NCI-H510A (cell line): ENCODE data around the gene PRPH.
"Not testable (repeated sequence)": the region's sequence is repeated elsewhere in the genome, so short reads cannot be mapped to it uniquely, and the experiment has no call there.

Experiments
- DNase-seq: peaks from one replicate; lab custom pipeline; 2025; lab: John Stamatoyannopoulos, UW

PRPH gene

DNA sequence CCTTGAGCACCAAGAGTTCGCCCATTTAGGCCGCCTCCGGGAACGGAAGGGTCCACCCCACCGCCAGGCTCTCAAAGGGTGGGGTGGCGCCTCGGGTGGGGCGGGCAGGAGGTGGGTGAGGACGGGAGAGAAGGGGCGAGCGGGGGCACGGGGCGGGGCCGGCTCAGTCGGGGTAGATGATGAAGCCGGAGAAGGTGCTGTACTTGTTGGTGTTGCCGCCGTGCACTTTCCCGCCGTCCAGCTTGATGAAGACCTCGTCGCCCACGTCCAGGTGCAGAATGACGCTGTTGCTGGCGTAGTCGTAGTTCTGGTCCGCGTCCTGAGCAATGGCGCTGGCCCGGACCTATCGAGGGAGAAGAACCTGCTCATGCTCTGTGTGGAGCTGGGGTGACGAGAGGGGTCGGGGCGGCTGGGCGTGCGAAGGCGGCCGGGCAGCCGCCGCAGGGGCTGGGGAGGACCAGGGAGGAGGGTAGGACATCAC, 38.0 kb downstream of the PRPH start:
- peak; percentile 30 for DNase-seq

DNA sequence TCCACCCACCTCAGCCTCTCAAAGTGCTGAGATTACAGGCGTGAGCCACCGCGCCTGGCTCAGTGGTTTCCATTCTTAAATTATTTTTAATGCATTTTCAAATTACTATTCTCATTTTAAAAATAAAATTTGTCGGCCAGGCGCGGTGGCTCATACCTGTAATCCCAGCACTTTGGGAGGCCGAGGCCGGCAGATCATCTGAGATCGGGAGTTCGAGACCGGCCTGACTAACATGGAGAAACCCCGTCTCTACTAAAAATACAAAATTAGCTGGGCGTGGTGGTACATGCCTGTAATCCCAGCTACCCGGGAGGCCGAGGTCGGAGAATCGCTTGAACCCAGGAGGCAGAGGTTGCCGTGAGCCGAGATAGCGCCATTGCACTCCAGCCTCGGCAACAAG, 38.8 kb downstream of the PRPH start:
- not testable (repeated sequence) for DNase-seq

DNA sequence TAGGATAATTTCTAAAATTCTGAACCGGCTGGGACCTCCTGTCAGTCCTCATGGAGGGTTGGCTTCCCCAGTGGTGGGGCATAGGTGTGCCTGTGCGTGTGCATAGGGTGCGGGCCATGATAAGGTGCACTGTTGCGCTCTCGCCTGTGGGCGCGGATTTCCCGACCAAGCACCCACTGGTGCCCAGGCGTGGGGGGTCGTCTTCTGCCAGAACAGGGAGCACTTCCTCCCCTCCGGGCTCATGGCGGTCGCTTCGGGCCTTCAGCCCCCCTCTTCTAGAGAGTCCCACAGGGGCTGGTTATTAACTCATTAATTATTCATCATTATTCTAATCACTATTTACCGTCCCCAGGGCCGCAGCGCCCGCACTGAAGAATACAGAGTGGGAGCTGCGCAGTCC, 39.3 kb downstream of the PRPH start:
- no peak for DNase-seq

DNA sequence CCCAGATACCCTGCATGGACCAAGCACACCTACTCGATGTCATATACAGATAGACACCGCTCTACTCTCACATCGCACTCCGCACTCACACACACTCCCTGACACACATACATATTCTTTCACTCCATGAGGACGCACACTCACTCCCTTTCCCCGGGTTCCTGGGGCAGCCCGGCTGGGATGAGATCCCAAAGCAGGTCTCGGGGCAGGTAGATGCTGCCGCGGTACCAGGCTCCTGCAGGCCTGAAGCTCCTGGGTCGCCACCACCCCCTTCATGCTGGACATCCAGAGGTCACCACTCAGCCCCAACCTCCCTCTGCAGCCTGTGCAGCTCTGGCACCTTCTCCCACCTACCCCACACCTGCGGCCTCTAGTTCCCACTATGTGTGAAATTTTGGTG, 39.7 kb downstream of the PRPH start:
- DNase-seq: no peak

DNA sequence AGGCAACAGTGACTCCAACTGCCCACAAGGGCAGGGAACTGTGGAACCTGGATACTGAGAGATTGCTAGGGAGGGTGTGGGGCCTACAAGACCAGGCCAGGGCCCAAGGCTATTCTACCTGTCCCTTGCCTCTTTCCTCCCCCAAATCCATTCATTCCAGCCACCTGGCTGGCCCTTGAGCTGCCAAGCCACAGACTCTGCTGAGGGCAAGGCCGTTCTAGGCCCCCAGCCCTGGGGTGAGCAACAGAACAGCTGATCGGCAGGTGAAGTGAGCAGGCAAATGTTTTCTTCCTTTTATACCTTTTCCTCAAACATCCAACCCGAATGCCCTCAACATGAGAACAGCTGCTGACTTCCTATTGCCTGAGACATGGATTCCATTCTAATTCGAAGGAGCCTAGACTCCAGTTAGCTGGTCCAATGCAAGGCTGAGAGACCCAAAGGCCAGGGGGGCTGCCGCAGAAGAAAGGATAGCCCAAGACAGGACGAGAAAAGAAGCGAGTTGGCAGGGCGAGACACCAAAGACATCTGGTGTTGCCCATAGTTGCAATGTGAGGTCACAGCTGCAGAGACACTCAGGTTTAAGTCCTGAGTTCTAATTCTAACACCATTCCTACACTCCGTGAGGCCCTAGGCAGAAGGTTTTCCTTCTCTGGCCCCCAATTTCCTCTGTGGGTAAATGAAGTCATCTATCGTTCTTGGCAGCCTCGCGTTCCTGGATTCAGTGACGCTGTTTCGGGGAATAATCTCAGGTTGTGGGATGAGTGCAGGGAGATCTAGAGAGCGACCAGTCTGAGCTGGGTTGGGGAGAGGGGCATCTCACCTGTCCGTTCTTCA, 40.4 kb downstream of the PRPH start:
- no peak for DNase-seq

DNA sequence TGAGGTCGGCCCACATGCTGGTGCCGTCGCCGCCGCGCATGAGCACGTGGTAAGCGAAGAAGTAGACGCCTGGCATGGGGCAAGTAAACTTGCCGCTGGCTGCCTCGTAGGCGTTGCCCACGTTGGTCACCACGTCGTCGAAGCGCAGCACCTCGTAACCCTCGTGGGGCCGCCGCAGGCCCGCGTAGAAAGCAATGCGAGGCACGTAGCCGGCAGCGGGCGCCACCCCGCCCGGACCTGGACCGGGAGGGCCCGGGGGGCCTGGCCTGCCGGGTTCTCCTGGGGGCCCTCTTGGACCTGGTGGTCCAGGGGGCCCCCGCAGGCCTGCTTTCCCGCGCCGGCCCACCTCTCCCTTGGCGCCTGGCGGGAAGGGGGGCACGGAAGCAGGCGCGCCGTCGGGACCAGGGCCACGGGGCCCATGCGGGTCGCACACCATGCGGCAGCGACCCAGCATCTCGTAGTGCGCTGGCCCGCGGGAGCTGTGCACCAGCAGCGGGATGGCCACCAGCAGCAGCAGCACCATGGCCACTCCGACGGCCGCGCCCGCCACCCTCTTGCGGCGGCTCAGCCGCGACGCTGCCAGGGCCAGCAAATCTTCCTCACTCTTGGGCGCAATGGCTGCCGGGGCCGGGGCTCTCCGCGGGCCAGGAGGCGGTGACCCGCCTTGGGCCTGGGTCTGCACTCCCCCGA, 41.2 kb downstream of the PRPH start:
- DNase-seq: no peak

DNA sequence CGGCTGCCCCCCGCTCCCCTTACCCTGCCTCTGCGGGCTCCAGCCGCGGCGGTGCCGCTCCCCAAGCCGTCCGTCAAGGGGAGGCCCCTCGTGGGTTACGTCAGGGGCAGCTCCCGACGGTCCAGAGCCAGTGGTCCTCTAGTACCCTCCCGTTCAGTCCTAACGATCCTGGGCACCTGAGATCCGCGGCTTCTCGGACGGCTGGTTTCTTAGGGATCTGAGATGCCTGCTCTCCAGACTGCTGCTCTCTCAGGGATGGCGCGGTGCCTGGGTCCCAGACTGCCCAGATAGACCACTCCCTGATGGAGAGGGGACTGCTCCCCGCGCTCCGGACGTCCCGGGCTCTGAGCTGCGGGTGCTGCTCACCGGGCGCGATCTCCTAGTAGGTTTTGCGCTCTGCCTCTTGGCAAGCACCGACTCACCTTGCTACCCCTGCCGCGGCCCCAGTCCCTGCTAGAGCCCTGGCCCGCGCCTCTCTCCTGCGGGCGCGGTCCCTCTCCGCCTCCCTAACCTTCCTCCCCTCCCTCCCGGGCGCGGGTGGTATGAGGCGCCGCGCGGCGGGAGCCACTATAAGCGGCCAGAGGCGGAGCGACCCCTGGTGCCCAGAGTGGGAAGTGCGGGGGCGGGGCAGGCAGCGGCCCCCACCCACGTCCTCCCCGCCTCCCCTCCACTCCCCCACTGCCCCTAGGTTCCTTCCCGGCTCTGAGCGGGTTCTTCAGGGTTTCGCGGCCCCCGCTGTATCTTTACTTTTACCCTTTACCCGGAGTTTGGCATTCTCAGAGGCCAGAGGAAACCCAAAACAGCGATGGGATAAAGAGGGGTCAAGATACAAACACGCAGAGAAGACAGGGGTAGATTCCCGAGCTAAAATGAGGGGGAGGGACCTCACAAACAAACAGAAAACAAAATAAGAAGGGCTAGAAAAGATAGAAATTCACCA, 42.0 kb downstream of the PRPH start, which contains the start of gene C1QL4:
Gene C1QL4, minus strand, starts transcription at position 544 of the 940 bp plus-strand sequence. CDS start 711 bp downstream, outside the sequence.
- DNase-seq: peak; percentile 66

DNA sequence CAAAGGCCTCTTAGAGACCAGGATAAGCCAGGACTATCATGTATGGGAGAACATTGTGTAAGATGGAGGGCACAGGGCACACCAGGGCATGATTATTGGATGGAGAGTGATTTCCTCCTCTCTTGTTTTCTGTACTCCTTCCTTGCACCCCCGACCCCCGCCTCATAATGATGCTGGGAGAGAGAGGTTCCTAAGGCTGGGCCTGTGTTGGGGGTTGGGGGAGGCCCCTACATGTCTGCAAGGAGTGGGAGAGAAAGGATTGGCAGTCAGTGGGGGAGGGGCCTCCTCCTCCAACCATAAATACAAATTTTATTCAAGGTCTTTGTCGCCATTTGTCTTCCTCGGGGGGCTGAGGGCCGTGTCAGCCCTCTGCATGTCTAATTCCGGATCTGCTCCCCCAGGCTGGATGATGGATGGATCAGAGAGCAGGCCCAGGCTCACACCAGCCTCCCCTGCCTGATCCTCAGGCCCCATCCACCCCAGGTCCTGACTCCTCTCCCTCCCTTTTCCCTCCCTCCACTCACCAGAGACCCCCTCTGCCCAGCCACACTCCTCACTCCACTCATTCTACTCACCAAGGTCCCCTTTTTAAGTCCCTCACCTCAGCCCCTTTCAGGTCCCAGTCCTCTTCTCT, 44.0 kb downstream of the PRPH start:
- DNase-seq: no peak

DNA sequence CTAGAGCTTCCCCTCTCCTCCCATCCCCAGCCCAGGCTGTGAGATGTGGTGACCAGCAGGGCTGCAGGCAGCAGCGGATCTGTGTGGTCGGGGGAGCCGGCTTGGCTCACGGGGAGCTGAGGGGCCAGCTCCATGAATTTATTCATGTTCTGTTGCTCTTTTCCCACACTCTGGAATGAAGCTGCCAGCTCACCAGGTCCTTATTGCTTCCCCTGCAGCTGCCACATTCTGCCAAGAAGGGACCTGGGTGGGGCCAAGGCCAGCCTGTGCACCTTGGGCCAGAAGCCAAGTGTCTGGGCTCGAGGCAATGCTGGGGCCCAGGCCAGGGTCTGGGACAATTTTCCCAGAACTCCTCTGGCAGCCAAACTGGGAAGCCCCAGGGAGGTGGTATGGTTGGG, 44.5 kb downstream of the PRPH start:
- no peak for DNase-seq

DNA sequence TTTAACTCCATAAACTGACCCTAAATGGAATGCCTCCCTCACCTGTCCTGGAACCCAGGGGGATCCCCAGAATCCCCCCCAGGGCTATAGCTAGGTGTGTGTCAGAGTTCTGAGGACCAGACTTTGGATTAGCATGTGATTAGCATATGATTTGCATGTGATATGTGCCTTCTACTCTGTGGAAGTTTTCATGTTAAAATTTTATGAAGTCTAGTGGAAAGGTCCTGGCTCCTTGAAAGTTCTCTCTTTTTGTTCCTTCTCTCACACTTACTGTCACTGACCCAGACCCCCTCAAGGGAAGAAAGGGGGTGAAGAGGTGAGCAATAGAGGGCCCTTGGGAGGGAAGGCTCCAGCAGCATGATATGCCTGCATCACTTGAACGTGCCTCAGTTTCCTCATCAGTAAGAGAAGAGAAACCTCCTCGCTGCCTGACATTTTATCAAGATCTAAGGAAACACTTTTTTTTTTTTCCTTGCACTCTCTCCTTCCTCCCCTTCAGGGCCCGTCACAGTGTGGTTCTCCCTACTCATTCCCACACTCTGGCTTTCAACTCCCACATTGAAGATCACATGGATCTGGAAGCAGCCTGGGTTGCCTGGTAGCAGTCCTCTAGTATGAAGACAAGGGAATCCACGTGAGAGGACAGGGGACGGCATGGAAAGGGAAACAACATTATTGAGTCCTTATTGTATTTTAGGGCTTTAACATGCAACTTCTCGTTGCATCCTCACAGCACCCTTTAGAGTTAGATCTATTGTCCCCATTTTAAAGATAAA, 45.3 kb downstream of the PRPH start:
- DNase-seq: no peak

DNA sequence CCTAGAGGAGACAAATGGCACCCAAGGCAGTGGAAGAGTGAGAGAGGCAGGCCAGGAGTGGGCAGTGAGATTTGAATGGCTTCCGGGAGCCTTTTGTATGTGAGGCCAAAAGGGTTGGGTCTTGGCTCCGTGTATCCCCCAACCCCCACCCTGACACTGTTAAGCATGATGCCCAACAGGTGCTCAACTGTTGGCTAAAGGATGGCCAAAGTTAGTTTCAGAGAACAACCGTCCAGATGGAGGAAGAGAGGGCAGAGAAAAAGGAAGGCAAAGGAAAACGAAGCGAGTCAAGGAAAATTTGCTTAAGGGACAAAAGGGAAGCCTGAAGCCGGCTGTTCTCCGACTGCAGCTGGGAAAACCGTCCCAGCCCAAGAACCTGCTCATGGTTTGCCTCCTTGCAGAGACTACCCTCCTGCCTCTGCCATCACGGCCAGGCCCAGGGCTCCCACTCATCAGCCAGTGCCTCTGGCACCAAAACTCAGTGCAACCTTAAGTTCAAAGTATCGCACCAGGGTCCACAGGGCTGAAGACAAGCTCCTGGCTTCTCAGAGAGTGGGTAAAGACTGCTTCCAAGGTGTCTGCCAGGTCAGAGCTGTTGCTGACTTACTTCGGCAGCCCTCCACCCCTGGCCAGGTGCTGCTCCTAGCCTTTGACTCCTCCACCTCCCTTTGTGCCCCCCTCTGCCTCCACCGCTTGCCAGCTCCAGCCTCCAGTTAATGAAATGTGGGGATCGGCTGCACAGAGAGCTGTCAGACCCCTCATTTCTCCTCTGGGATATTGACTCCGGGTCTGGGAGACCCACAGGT, 46.2 kb downstream of the PRPH start:
- DNase-seq: no peak

DNA sequence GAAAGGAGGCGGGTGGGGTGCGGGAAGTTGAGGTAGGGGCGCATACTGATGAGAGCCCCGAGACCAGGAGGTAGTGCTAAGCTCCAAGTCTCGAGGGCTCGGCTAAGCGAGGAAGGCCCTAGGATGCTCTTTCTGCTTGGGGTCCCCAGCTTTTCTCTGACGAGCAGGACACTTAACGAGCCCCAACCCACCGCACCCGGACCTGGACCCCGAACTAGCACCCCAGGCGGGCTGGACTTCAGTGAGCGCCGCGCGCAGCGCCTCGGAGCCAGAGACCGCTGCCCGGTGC, 46.8 kb downstream of the PRPH start:
- DNase-seq: no peak

DNA sequence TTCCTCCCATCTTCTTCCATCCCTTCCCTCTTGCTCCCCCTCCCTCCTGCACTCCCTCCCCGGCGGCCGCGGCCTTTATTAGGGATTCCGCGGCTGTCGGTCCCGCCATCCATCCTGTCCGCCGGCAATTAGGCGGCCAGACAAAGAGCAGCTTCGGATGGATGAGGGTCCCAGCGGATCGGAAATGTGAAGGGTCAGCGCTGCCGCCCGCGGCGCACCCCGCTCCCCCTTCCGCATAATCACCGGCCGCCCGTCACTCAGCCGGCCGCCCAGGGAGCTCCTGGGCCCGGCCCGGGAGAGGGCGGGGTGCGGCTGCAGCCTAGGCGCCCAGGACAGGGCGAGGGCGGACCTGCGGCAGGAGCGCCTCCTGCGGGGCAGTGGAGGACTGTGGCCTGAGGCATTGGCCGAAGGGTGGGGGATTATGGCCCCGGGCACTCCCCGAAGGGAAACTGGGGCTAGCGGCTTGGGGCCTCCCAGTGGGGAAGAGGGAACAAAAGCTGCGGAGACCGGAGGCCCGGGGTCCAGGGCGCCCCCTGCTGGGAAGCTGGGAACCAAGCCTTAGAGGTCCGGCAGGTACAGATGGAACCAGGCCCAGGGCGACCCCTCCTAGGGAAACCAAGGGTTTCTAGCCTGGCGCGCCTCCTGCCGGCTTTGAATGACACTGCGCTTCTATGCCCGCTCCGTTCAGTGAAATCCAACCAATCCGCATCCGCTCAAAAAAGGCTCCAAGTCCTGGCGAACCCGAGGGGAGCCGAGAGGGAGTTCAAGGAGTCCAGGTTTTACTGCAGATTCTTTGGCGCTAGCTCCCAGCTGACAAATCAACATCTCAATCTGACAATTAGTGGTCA, 47.3 kb downstream of the PRPH start:
- peak; percentile 72 for DNase-seq

DNA sequence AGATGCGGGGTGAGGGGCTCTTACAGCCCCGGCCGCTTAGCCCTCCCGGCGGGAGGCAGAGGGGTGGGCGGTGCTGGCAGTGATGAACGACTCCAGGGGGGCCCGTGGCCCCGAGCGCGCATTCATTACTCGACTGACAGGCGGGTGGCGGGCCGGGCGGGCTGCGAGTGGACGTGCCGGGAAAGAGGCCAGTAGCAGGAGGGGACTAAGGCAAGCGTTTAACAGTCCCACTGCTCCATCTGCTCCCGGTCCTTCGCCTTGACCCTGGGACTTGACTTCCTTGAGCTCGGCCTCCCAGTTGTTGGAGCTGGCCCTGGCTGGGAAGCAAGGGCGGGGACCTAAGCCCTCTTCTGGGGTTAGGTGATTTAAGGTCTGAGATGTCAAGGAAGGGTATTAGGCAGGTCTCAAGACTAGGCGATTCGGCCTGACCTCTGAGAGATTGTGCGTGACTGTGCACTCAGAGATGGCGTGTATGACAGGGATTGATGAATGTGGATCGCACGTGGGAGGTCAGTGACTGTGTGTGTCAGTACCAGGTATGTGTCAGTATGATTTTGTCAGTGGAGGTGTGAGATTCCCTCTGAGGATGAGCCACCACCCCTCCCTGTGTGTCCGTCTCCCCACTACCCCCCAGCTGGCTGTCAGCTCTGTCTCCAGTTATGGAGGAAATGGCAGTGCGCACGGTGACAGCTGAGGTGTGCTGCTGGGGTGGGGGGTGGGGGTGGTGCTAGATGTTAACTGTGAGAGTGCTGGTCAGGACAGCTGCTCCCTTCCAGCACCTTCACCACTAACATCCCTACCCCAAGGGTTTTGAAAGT, 48.2 kb downstream of the PRPH start:
- no peak for DNase-seq

DNA sequence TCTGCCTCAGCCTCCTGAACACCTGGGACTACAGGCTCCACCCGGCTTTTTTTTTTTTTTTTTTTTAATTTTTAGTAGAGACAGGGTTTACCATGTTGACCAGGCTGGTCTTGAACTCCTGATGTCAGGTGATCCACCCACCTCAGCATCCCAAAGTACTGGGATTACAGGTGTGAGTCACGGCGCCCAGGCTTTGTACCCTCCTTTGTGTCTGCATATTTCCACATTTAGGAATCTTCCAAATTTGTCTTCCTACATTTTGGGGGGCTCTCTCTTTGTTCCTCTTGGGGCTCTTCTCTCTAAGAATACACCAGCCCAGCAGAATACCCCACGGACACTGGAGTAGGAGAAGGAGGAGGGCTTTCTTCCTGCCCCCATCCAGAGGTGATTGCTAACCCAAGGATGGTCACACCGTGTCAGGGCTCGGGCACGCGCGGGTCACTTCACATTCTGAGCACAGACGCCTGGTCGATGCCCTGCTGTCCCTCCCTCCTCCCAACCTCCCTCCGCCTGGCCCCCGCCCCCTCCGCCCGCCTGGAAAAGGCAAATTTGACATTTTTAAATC, 49.6 kb downstream of the PRPH start:
- DNase-seq: no peak

DNA sequence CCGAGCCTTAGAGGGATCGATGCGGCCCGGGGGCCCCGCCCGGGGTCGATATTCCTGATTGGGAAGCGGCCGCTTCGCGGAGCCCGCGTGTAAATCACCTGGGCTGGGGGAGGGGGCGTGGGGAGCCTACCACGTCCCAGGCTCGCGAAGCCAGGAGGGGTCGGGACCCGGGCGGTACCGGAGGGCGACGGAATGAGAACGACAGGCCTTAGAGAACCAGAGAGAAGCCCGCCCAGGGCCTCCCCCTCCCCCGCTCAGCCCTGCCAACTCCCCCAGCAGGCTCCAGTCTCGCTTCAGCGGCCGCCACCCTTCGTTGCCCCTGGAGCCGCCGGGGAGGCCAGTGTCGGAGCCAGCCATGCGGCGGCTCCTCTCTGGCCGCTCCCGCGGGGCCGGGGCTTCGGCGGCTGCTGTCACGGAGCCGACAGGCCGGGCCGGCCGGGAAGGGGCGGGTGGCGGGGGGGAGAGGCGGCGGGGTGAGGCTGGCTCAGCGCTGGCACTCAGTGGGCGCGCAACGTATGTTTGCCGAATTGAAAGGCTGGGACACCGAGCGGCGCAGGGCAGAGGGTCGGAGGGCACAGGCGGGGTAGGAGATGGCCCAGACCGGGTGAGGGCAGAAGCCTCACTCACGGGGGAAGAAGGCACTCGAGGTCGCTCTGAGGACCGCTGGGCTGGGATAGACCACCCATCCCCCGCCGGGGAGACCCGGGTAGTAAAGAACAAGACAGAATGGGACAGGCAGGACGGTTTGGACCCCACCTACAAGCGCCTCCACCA, 50.3 kb downstream of the PRPH start:
- DNase-seq: peak; percentile 32
